Sigmoid colon (tissue), 7 donors: ENCODE results near the gene SMAD3. TPM values are rescaled to one million over a fixed set of nuclear protein-coding genes. Genes with fewer than 3 reads are reported as not detected.
A peak's percentile ranks its signal among the peaks of the same experiment; 100 is the strongest.

Source experiments
- DNase-seq: peaks from one replicate; pipeline ENCODE4 v3.0.0-alpha.2; 2019
- H3K27ac ChIP-seq, 4 donors: fragments of 200-600 bp; sonication (generic); one replicate each; pipeline ENCODE4 v1.5.1; 2016 to 2019; ENCODE audit warnings: mild to moderate bottlenecking in 1 of 4
- H3K27me3 ChIP-seq, 3 donors: fragments of 200-600 bp; sonication (generic); one replicate each; pipeline ENCODE4 v1.5.1; 2019; ENCODE audit warnings: mild to moderate bottlenecking in 1 of 3
- H3K36me3 ChIP-seq, 4 donors: fragments of 200-600 bp; sonication (generic); one replicate each; pipeline ENCODE4 v1.5.1; 2016 to 2019
- H3K4me1 ChIP-seq, 4 donors: fragments of 200-600 bp; sonication (generic); one replicate each; pipeline ENCODE4 v1.5.1; 2017 to 2019
- H3K4me3 ChIP-seq, 4 donors: fragments of 200-600 bp; sonication (generic); one replicate each; pipeline ENCODE4 v1.5.1; 2017 to 2019; ENCODE audit warnings: mild to moderate bottlenecking in 2 of 4, moderate library complexity in 1 of 4
- H3K9me3 ChIP-seq, 4 donors: fragments of 200-600 bp in 3 of 4; sonication (generic) in 3 of 4; one replicate each; pipeline versions ENCODE4 v1.5.1 to v1.6.1; 2013 to 2019
- EP300 ChIP-seq, 4 donors: sonication (generic); formaldehyde crosslinking; IDR thresholded peaks; one replicate each; pipeline ENCODE4 v1.6.1; 2017; ENCODE audit warnings: antibody characterized with exemption in 4 of 4
- POLR2A ChIP-seq, 2 donors: fragments of 450-650 bp; IDR thresholded peaks; one replicate each; pipeline ENCODE4 v1.6.1; 2016; ENCODE audit warnings: antibody characterized with exemption in 2 of 2, mild to moderate bottlenecking in 2 of 2, moderate library complexity in 2 of 2
- POLR2AphosphoS5 ChIP-seq, 4 donors: sonication (generic); formaldehyde crosslinking; IDR thresholded peaks; one replicate each; pipeline ENCODE4 v1.6.1; 2017; ENCODE audit warnings: antibody characterized with exemption in 4 of 4
- WGBS, 2 donors: extraction: QIAGEN DNeasy Blood & Tissue Kit; methylation state at CpG; one replicate each; pipeline ENCODE4 v1.1.7; 2013; 5-methylcytosine and 5-hydroxymethylcytosine counted together
- intact Hi-C: fragments of 100-400 bp; cut with DNase I; formaldehyde crosslinking; loops from one replicate; pipeline ENCODE4 v1.15.1; 2023
- polyA plus RNA-seq, 3 donors: library from polyadenylated mRNA; stranded (reverse); fragments of 200-250 nt; gene quantifications; one replicate each; pipeline ENCODE4 v1.2.3, GENCODE V29; 2013
- total RNA-seq, 4 donors: library from RNA; depleted of rRNA; stranded (reverse); fragments of >200 nt; gene quantifications; one replicate each; pipeline ENCODE4 v1.1.0, GENCODE V29; 2016
- TF ChIP-seq, protein P1 (sequence below), 4 experiments: fragments of 450-650 bp in 3 of 4; fragments of 200-600 bp in 1 of 4; IDR thresholded peaks; one replicate each; pipeline ENCODE4 v1.5.1; 2016 to 2019; ENCODE audit warnings: antibody characterized with exemption in 4 of 4, mild to moderate bottlenecking in 3 of 4, moderate library complexity in 2 of 4
- donor health status: healthy with polysubstance abuse.
- donor health status: Bipolar disorder and iron deficiency.
- donor health status: healthy.

SMAD3 gene
- total and polyA plus RNA-seq, 7 donors: 12.5 to 28.2 (median 18.4) TPM

DNA sequence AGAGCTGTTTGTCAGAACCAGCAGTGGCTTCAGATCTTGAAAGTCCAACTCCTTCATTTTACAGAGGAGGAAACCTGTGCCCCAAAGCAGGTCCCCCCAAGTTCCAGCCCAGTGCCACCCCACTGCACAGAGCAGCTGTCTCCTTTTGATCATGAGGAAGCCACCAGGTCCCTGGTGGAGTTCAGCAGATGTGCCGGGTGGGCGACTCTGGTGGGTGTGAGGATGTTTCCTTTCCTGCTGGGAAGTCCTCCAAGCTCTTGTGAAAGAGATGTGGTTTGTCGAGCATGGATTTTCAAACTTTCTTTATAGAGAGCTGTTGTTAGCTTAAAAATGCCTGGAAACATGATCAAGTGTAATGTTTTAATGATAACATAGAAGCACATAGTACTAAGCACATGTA lies 52.0 kb downstream of the SMAD3 start:
- intact Hi-C loops: no loop called here
- Histone ChIP-seq H3K9me3 (no peaks in the 10 kb centered on the region), H3K27ac (peak overlapping the region in 3 of 4 donors; percentile 3 to 38 (median 22)), H3K27me3 (no peaks in the 10 kb centered on the region), H3K4me1 (peaks cover 0 to 73% (median 59%) of the 10 kb centered on the region in 4 donors), H3K4me3 (no peak overlapping the region), H3K36me3 (no peaks in the 10 kb centered on the region)
- no peak for TF ChIP-seq POLR2A (IDR thresholded peaks at IDR 0.05)
- DNase-seq: no peak
- WGBS, 2 donors: 44 to 59% methylated on average over 3 of the region's 3 CpGs

DNA sequence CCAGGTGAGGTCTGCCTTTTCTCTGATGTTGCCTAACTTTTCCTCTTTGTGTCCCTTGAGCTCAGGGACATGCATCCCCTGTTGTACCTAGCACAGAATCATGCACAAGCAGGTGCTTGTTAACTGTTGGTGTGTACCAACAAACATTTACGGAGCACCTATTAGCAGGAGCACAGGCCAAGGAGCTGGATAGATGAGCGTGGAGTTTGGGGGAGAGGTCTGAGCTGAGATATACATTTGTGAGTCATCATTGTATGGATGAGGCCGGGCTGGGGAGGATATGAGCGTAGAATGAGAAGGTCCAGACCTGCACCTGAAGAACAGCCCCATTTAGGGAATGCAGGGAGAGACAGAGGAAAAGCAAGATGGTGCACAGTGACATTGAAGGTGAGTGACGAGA lies 53.4 kb downstream of the SMAD3 start:
- Histone ChIP-seq H3K36me3 (no peaks in the 10 kb centered on the region), H3K9me3 (no peaks in the 10 kb centered on the region), H3K4me3 (no peak overlapping the region), H3K27ac (peak overlapping the region in 1 of 4 donors; percentile 87), H3K27me3 (no peaks in the 10 kb centered on the region), H3K4me1 (peaks cover 0 to 73% (median 60%) of the 10 kb centered on the region in 4 donors)
- TF ChIP-seq POLR2A (IDR thresholded peaks at IDR 0.05) (no peak), POLR2AphosphoS5 (IDR thresholded peaks at IDR 0.05) (no peak), EP300 (IDR thresholded peaks at IDR 0.05) (no peak)
- TF ChIP-seq, protein P1, sequence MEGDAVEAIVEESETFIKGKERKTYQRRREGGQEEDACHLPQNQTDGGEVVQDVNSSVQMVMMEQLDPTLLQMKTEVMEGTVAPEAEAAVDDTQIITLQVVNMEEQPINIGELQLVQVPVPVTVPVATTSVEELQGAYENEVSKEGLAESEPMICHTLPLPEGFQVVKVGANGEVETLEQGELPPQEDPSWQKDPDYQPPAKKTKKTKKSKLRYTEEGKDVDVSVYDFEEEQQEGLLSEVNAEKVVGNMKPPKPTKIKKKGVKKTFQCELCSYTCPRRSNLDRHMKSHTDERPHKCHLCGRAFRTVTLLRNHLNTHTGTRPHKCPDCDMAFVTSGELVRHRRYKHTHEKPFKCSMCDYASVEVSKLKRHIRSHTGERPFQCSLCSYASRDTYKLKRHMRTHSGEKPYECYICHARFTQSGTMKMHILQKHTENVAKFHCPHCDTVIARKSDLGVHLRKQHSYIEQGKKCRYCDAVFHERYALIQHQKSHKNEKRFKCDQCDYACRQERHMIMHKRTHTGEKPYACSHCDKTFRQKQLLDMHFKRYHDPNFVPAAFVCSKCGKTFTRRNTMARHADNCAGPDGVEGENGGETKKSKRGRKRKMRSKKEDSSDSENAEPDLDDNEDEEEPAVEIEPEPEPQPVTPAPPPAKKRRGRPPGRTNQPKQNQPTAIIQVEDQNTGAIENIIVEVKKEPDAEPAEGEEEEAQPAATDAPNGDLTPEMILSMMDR (IDR thresholded peaks at IDR 0.05): no peak
- intact Hi-C loops: no loop called here
- DNase-seq: no peak
- WGBS, 2 donors: 96% methylated on average over 5 of the region's 5 CpGs

GRCh38 chr15:67119238-67119846 lies 53.9 kb downstream of the SMAD3 start:
- no peaks in the 10 kb centered on the region for H3K27me3 ChIP-seq
- peaks cover 0 to 73% (median 59%) of the 10 kb centered on the region in 4 donors for H3K4me1 ChIP-seq
- H3K9me3 ChIP-seq: no peaks in the 10 kb centered on the region
- H3K36me3 ChIP-seq: no peaks in the 10 kb centered on the region
- H3K4me3 ChIP-seq: no peak overlapping the region
- peak overlapping the region; percentile 81 to 87 (median 84) for H3K27ac ChIP-seq
- DNase-seq: no peak
- intact Hi-C loops: no loop called here
- WGBS, 2 donors: 93 to 95% methylated on average over 6 of the region's 6 CpGs
- no peak for TF ChIP-seq POLR2A (IDR thresholded peaks at IDR 0.05)
- TF ChIP-seq, protein P1 (IDR thresholded peaks at IDR 0.05): no peak
- no peak for TF ChIP-seq POLR2AphosphoS5 (IDR thresholded peaks at IDR 0.05)
- TF ChIP-seq EP300 (IDR thresholded peaks at IDR 0.05): no peak

- H3K36me3 ChIP-seq: no peaks in the 10 kb centered on the region
- 62 to 75% methylated on average over 9 of the region's 9 CpGs for WGBS, 2 donors
- DNase-seq: no peak
- intact Hi-C loops: no loop called here
- peaks cover 0 to 74% (median 59%) of the 10 kb centered on the region in 4 donors for H3K4me1 ChIP-seq
- TF ChIP-seq POLR2A (IDR thresholded peaks at IDR 0.05) (no peak), POLR2AphosphoS5 (IDR thresholded peaks at IDR 0.05) (no peak), EP300 (IDR thresholded peaks at IDR 0.05) (no peak)
- TF ChIP-seq, protein P1 (IDR thresholded peaks at IDR 0.05): no peak
- H3K27me3 ChIP-seq: no peaks in the 10 kb centered on the region
- H3K4me3 ChIP-seq: peak overlapping the region in 2 of 4 donors; percentile 38 to 39
- H3K27ac ChIP-seq: peak overlapping the region; percentile 81 to 87 (median 84)
- no peaks in the 10 kb centered on the region for H3K9me3 ChIP-seq
These were observed 54.8 kb downstream of the SMAD3 start for GRCh38 chr15:67120009-67120838.
